ENCODE measurements around the gene GPRIN3.
"Not testable (repeated sequence)": the region's sequence is repeated elsewhere in the genome, so short reads cannot be mapped to it uniquely, and the experiment has no call there.

Gene GPRIN3

DNA sequence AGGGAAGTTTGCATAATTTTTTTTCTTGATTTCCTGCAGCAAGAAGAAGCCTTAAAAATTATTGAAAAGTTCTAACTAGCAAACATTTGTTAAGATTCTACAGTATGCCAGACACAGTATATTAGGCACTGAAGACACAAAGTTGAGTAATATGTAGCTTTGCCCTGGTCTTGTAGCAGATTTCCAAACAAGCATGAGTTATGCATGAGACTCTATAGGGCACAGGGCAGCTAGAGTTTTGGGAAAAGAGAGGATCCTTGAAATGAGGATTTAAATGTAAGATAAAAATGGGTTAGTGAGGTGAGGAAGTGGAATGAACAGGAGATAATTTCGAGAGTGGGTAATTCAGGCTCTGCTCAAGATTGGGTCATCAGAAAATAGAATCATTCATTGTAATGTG is 8.6 kb upstream of the GPRIN3 start:
- TF ChIP-seq, protein P1, sequence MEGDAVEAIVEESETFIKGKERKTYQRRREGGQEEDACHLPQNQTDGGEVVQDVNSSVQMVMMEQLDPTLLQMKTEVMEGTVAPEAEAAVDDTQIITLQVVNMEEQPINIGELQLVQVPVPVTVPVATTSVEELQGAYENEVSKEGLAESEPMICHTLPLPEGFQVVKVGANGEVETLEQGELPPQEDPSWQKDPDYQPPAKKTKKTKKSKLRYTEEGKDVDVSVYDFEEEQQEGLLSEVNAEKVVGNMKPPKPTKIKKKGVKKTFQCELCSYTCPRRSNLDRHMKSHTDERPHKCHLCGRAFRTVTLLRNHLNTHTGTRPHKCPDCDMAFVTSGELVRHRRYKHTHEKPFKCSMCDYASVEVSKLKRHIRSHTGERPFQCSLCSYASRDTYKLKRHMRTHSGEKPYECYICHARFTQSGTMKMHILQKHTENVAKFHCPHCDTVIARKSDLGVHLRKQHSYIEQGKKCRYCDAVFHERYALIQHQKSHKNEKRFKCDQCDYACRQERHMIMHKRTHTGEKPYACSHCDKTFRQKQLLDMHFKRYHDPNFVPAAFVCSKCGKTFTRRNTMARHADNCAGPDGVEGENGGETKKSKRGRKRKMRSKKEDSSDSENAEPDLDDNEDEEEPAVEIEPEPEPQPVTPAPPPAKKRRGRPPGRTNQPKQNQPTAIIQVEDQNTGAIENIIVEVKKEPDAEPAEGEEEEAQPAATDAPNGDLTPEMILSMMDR (IDR thresholded peaks at IDR 0.05; ENCODE audit: poor library complexity, severe bottlenecking), result no peak
- H3K4me3 ChIP-seq (ENCODE audit: severe bottlenecking), result no peak overlapping the region
- H3K27ac ChIP-seq (ENCODE audit: poor library complexity, severe bottlenecking), result no peak overlapping the region

DNA sequence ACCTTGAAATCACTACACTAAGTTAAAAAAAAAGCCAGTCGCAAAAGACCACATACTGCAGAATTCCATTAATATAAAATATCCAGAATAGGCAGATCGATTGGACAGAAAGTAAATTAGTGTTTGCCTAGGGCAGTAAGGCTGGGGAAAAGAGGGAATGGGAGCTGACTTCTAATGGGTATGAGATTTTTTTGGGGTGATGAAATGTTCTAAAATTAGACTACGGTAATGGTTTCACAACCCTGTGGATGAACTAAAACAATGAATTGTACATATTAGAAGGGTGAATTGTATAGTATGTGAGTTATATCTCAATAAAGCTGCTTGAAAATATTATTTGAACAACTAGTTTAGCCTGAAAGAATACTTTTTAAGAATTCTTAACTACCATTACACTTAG is 6.7 kb upstream of the GPRIN3 start:
- Histone ChIP-seq H3K4me3 (ENCODE audit: severe bottlenecking) (no peak overlapping the region), H3K27ac (ENCODE audit: poor library complexity, severe bottlenecking) (no peak overlapping the region), H3K36me3 (ENCODE audit: low read depth) (no peaks in the 10 kb centered on the region), H3K27me3 (ENCODE audit: insufficient read depth, poor library complexity, severe bottlenecking) (no peaks in the 10 kb centered on the region), H3K4me1 (ENCODE audit: insufficient read depth, poor library complexity, severe bottlenecking) (no peaks in the 10 kb centered on the region), H3K9me3 (ENCODE audit: severe bottlenecking) (no peaks in the 10 kb centered on the region)
- DNase-seq (ENCODE audit: low spot score) (no peak), ATAC-seq (ENCODE audit: low read depth) (no peak)
- TF ChIP-seq, protein P1 (IDR thresholded peaks at IDR 0.05; ENCODE audit: poor library complexity, severe bottlenecking), result no peak

More for the DNA sequence above, 8.6 kb upstream of the GPRIN3 start:
- Histone ChIP-seq H3K4me1 (ENCODE audit: insufficient read depth, poor library complexity, severe bottlenecking) (no peaks in the 10 kb centered on the region), H3K36me3 (ENCODE audit: low read depth) (no peaks in the 10 kb centered on the region), H3K9me3 (ENCODE audit: severe bottlenecking) (no peaks in the 10 kb centered on the region), H3K27me3 (ENCODE audit: insufficient read depth, poor library complexity, severe bottlenecking) (no peaks in the 10 kb centered on the region)
- no peak for ATAC-seq (ENCODE audit: low read depth)
- DNase-seq (ENCODE audit: low spot score), result no peak

DNA sequence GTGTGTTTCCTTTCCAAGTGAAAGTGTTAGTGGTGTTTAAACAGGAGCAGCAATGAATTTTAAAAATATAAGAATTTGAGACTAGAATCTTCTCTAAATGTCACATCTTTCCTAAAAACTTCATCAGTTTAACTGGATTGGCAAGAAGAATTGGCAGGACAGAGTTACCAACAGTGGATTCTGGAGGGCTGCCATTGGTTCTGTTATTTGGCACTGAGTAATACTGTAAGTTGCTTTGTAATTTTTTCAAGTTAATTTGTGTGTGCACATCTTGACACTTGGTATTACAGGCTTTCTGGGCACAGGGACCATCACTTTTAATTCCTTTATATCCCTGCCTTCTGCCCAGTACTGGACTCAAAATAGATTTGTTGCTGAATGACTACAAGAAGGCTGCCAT is 4.5 kb upstream of the GPRIN3 start:
- Histone ChIP-seq H3K9me3 (ENCODE audit: severe bottlenecking) (no peaks in the 10 kb centered on the region), H3K4me1 (ENCODE audit: insufficient read depth, poor library complexity, severe bottlenecking) (no peaks in the 10 kb centered on the region), H3K36me3 (ENCODE audit: low read depth) (no peaks in the 10 kb centered on the region), H3K4me3 (ENCODE audit: severe bottlenecking) (no peak overlapping the region), H3K27me3 (ENCODE audit: insufficient read depth, poor library complexity, severe bottlenecking) (peaks cover 3% of the 10 kb centered on the region), H3K27ac (ENCODE audit: poor library complexity, severe bottlenecking) (no peak overlapping the region)
- ATAC-seq (ENCODE audit: low read depth) (no peak), DNase-seq (ENCODE audit: low spot score) (no peak)
- TF ChIP-seq, protein P1 (IDR thresholded peaks at IDR 0.05; ENCODE audit: poor library complexity, severe bottlenecking), result no peak

- H3K27ac ChIP-seq (ENCODE audit: poor library complexity, severe bottlenecking), result no peak overlapping the region
Observed at GRCh38 chr4:89311433-89311832, 3.8 kb upstream of the GPRIN3 start.

GRCh38 chr4:89309154-89309553 is 1.6 kb upstream of the GPRIN3 start:
- H3K9me3 ChIP-seq (ENCODE audit: severe bottlenecking); ATAC-seq (ENCODE audit: low read depth); H3K36me3 ChIP-seq (ENCODE audit: low read depth); H3K27ac ChIP-seq (ENCODE audit: poor library complexity, severe bottlenecking); DNase-seq (ENCODE audit: low spot score); H3K4me1 ChIP-seq (ENCODE audit: insufficient read depth, poor library complexity, severe bottlenecking); H3K4me3 ChIP-seq (ENCODE audit: severe bottlenecking); H3K27me3 ChIP-seq (ENCODE audit: insufficient read depth, poor library complexity, severe bottlenecking): not testable (repeated sequence)

More at GRCh38 chr4:89311433-89311832, 3.8 kb upstream of the GPRIN3 start:
- ATAC-seq (ENCODE audit: low read depth) (no peak), DNase-seq (ENCODE audit: low spot score) (no peak)
- Histone ChIP-seq H3K36me3 (ENCODE audit: low read depth) (no peaks in the 10 kb centered on the region), H3K4me3 (ENCODE audit: severe bottlenecking) (no peak overlapping the region), H3K27me3 (ENCODE audit: insufficient read depth, poor library complexity, severe bottlenecking) (peaks cover 6% of the 10 kb centered on the region), H3K4me1 (ENCODE audit: insufficient read depth, poor library complexity, severe bottlenecking) (no peaks in the 10 kb centered on the region), H3K9me3 (ENCODE audit: severe bottlenecking) (no peaks in the 10 kb centered on the region)
- TF ChIP-seq, protein P1 (IDR thresholded peaks at IDR 0.05; ENCODE audit: poor library complexity, severe bottlenecking), result no peak

Measured in RWPE2 (cell line).